CD4-positive, alpha-beta T cell treated with Interleukin-2 at 100 ng/mL for 4 hours (primary cell): ENCODE data around the gene TNFRSF19.
"Not testable (repeated sequence)": the region's sequence is repeated elsewhere in the genome, so short reads cannot be mapped to it uniquely, and the experiment has no call there.

Experiments
- DNase-seq: peaks from one replicate; pipeline ENCODE4 v3.0.0-alpha.2; 2020; ENCODE audit warnings: low spot score

The TNFRSF19 gene

GRCh38 chr13:23570099-23570920 lies at the start of gene TNFRSF19:
TSS of gene TNFRSF19 (plus strand) at chr13:23570412. CDS start at chr13:23590184, 19,772 bp downstream.
- DNase-seq, result no peak

- DNase-seq, result not testable (repeated sequence)
Observed at GRCh38 chr13:23529926-23530325, 40.3 kb upstream of the TNFRSF19 start.

- no peak for DNase-seq
Observed at GRCh38 chr13:23531446-23531845, 38.8 kb upstream of the TNFRSF19 start.

- DNase-seq, result no peak
Observed at GRCh38 chr13:23534090-23534489, 36.1 kb upstream of the TNFRSF19 start.

- no peak for DNase-seq
Observed at GRCh38 chr13:23541221-23541824, 28.9 kb upstream of the TNFRSF19 start.

- no peak for DNase-seq
Observed at GRCh38 chr13:23544668-23545067, 25.5 kb upstream of the TNFRSF19 start.

GRCh38 chr13:23547000-23547590 lies 23.1 kb upstream of the TNFRSF19 start:
- DNase-seq, result no peak

GRCh38 chr13:23549724-23550123 lies 20.5 kb upstream of the TNFRSF19 start:
- DNase-seq, result no peak

GRCh38 chr13:23550163-23550562 lies 20.0 kb upstream of the TNFRSF19 start:
- DNase-seq, result no peak

- no peak for DNase-seq
Observed at GRCh38 chr13:23551213-23552008, 18.8 kb upstream of the TNFRSF19 start.

- no peak for DNase-seq
Observed at GRCh38 chr13:23552171-23552570, 18.0 kb upstream of the TNFRSF19 start.

GRCh38 chr13:23552661-23553060 lies 17.6 kb upstream of the TNFRSF19 start:
- no peak for DNase-seq

GRCh38 chr13:23554000-23554399 lies 16.2 kb upstream of the TNFRSF19 start:
- no peak for DNase-seq

GRCh38 chr13:23557043-23557442 lies 13.2 kb upstream of the TNFRSF19 start:
- no peak for DNase-seq

GRCh38 chr13:23557733-23558132 lies 12.5 kb upstream of the TNFRSF19 start:
- no peak for DNase-seq

GRCh38 chr13:23558675-23559536 lies 11.3 kb upstream of the TNFRSF19 start:
- no peak for DNase-seq

GRCh38 chr13:23560571-23561089 lies 9.6 kb upstream of the TNFRSF19 start:
- DNase-seq, result no peak

- no peak for DNase-seq
Observed at GRCh38 chr13:23561261-23561660, 9.0 kb upstream of the TNFRSF19 start.

GRCh38 chr13:23563085-23563845 lies 6.9 kb upstream of the TNFRSF19 start:
- no peak for DNase-seq

GRCh38 chr13:23567906-23568460 lies 2.2 kb upstream of the TNFRSF19 start:
- DNase-seq, result no peak
